Erythroblast (primary cell): ENCODE results near the gene PIGZ.

Source experiments
- GATA1 ChIP-seq: IDR thresholded peaks from 2 replicates; pipeline ENCODE4 v1.6.1; 2011; ENCODE audit warnings: low read depth, mild to moderate bottlenecking, control low read depth, low read length, moderate library complexity
- POLR2A ChIP-seq: IDR thresholded peaks from 2 replicates; pipeline ENCODE4 v1.6.1; 2011; ENCODE audit warnings: mild to moderate bottlenecking, low read length

DNA sequence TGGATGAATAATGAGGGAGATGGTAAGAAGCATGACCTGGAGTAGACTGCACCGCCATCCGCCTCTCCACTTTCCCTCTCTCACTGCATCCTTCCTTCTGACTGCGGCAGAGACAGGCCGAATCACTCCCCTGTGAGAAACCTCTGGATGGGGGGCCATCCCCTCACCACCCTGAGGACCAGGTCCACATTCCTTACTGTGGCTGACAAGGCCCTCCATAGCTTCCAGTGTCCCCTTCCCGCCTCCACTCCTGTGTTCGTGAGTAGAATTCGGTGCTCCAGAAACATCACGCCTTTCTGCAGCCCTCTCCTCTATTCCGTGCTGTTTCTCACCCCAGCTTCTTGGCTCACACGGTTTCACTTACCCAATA lies 2.8 kb downstream of the PIGZ start:
- TF ChIP-seq POLR2A = no peak
- TF ChIP-seq GATA1 = no peak
